ENCODE data around the gene WDFY2.
"Not testable (repeated sequence)": the region's sequence is repeated elsewhere in the genome, so short reads cannot be mapped to it uniquely, and the experiment has no call there.

Gene WDFY2

GRCh38 chr13:51564671-51565070, 19.6 kb upstream of the WDFY2 start:
- no peak for DNase-seq

- not testable (repeated sequence) for DNase-seq
Measured at GRCh38 chr13:51569001-51569400, 15.3 kb upstream of the WDFY2 start.

- no peak for DNase-seq
Measured at GRCh38 chr13:51576754-51577153, 7.5 kb upstream of the WDFY2 start.

- no peak for DNase-seq
Measured at GRCh38 chr13:51577690-51578089, 6.6 kb upstream of the WDFY2 start.

GRCh38 chr13:51579676-51580075, 4.6 kb upstream of the WDFY2 start:
- no peak for DNase-seq

- DNase-seq: no peak
Measured at GRCh38 chr13:51581148-51581820, 3.0 kb upstream of the WDFY2 start.

GRCh38 chr13:51583469-51583874, 790 bp upstream of the WDFY2 start:
- DNase-seq: no peak

GRCh38 chr13:51584731-51585672, 740 bp downstream of the WDFY2 start:
- peak; percentile 74 for DNase-seq

- DNase-seq: peak; percentile 40
Measured at GRCh38 chr13:51585696-51586095, 1.4 kb downstream of the WDFY2 start.

GRCh38 chr13:51587372-51587771, 3.1 kb downstream of the WDFY2 start:
- DNase-seq: no peak

GRCh38 chr13:51588406-51588949, 4.2 kb downstream of the WDFY2 start:
- no peak for DNase-seq

- no peak for DNase-seq
Measured at GRCh38 chr13:51589793-51590192, 5.5 kb downstream of the WDFY2 start.

- DNase-seq: no peak
Measured at GRCh38 chr13:51590231-51590970, 6.1 kb downstream of the WDFY2 start.

GRCh38 chr13:51590971-51591627, 6.8 kb downstream of the WDFY2 start:
- no peak for DNase-seq

GRCh38 chr13:51591938-51592337, 7.7 kb downstream of the WDFY2 start:
- DNase-seq: not testable (repeated sequence)

- no peak for DNase-seq
Measured at GRCh38 chr13:51594432-51594831, 10.2 kb downstream of the WDFY2 start.

GRCh38 chr13:51595416-51595815, 11.2 kb downstream of the WDFY2 start:
- no peak for DNase-seq

- DNase-seq: no peak
Measured at GRCh38 chr13:51596541-51596940, 12.3 kb downstream of the WDFY2 start.

- no peak for DNase-seq
Measured at GRCh38 chr13:51599444-51600176, 15.3 kb downstream of the WDFY2 start.

GRCh38 chr13:51600703-51601102, 16.4 kb downstream of the WDFY2 start:
- DNase-seq: no peak
